Ascending aorta (tissue), 2 donors: ENCODE results near the gene RFFL. TPM values are rescaled to one million over a fixed set of nuclear protein-coding genes. Genes with fewer than 3 reads are reported as not detected.
A peak's percentile ranks its signal among the peaks of the same experiment; 100 is the strongest.

Experiments used
- DNase-seq, 2 donors: peaks; one replicate each; pipeline ENCODE4 v3.0.0-alpha.2; 2019; ENCODE audit warnings: low spot score in 2 of 2
- H3K27ac ChIP-seq, 2 donors: fragments of 200-600 bp; sonication (generic); one replicate each; pipeline ENCODE4 v1.5.1; 2016 to 2017; ENCODE audit warnings: mild to moderate bottlenecking in 1 of 2
- H3K27me3 ChIP-seq: fragments of 200-600 bp; sonication (generic); one replicate; pipeline ENCODE4 v1.5.1; 2017
- H3K36me3 ChIP-seq, 2 donors: fragments of 200-600 bp; sonication (generic); one replicate each; pipeline ENCODE4 v1.5.1; 2016
- H3K4me1 ChIP-seq, 2 donors: fragments of 200-600 bp; sonication (generic); one replicate each; pipeline ENCODE4 v1.5.1; 2016 to 2017; ENCODE audit warnings: mild to moderate bottlenecking in 1 of 2
- H3K4me3 ChIP-seq, 2 donors: fragments of 200-600 bp; sonication (generic); one replicate each; pipeline ENCODE4 v1.5.1; 2016 to 2017; ENCODE audit warnings: mild to moderate bottlenecking in 1 of 2
- H3K9me3 ChIP-seq, 2 donors: fragments of 200-600 bp; sonication (generic); one replicate each; pipeline ENCODE4 v1.5.1; 2016
- intact Hi-C: fragments of 100-400 bp; cut with DNase I; formaldehyde crosslinking; loops from one replicate; pipeline ENCODE4 v1.15.1; 2023
- total RNA-seq: library from RNA; depleted of rRNA; stranded (reverse); fragments of >200 nt; gene quantifications from one replicate; pipeline ENCODE4 v1.1.0, GENCODE V29; 2016
- TF ChIP-seq, protein P1 (sequence below), 3 experiments: fragments of 200-600 bp in 2 of 3; fragments of 450-650 bp in 1 of 3; sonication (generic) in 2 of 3; IDR thresholded peaks; one replicate each; pipeline ENCODE4 v1.5.1; 2016 to 2019; ENCODE audit warnings: antibody characterized with exemption in 3 of 3, mild to moderate bottlenecking in 1 of 3, moderate library complexity in 1 of 3

Gene RFFL
- total RNA-seq, 1 donor from 2014 or later: 20.0 TPM

GRCh38 chr17:34996422-34997285 is 66.9 kb downstream of the RFFL start:
- peak overlapping the region; percentile 54 to 76 for H3K27ac ChIP-seq
- no peak for DNase-seq
- H3K4me1 ChIP-seq: peaks cover 0 to 13% of the 10 kb centered on the region in 2 donors
- H3K4me3 ChIP-seq: no peak overlapping the region
- no peaks in the 10 kb centered on the region for H3K9me3 ChIP-seq
- intact Hi-C loops: loop anchor here (5.0 kb wide), 1 partner anchor 91 kb away; no protein-coding TSS in a partner anchor
- TF ChIP-seq, protein P1, sequence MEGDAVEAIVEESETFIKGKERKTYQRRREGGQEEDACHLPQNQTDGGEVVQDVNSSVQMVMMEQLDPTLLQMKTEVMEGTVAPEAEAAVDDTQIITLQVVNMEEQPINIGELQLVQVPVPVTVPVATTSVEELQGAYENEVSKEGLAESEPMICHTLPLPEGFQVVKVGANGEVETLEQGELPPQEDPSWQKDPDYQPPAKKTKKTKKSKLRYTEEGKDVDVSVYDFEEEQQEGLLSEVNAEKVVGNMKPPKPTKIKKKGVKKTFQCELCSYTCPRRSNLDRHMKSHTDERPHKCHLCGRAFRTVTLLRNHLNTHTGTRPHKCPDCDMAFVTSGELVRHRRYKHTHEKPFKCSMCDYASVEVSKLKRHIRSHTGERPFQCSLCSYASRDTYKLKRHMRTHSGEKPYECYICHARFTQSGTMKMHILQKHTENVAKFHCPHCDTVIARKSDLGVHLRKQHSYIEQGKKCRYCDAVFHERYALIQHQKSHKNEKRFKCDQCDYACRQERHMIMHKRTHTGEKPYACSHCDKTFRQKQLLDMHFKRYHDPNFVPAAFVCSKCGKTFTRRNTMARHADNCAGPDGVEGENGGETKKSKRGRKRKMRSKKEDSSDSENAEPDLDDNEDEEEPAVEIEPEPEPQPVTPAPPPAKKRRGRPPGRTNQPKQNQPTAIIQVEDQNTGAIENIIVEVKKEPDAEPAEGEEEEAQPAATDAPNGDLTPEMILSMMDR (IDR thresholded peaks at IDR 0.05): no peak
- no peaks in the 10 kb centered on the region for H3K27me3 ChIP-seq
- H3K36me3 ChIP-seq: peaks cover 49 to 74% of the 10 kb centered on the region in 2 donors

- H3K9me3 ChIP-seq: no peaks in the 10 kb centered on the region
- intact Hi-C loops: no loop called here
- TF ChIP-seq, protein P1 (IDR thresholded peaks at IDR 0.05): no peak
- no peak for DNase-seq
- peaks cover 0 to 12% of the 10 kb centered on the region in 2 donors for H3K4me1 ChIP-seq
- no peak overlapping the region for H3K4me3 ChIP-seq
- no peaks in the 10 kb centered on the region for H3K27me3 ChIP-seq
- H3K27ac ChIP-seq: no peak overlapping the region
- peaks cover 56 to 63% of the 10 kb centered on the region in 2 donors for H3K36me3 ChIP-seq
These were observed 70.5 kb downstream of the RFFL start for GRCh38 chr17:34993031-34993430.

- intact Hi-C loops: no loop called here
- Histone ChIP-seq H3K27ac (no peak overlapping the region), H3K36me3 (peaks cover 56 to 72% of the 10 kb centered on the region in 2 donors), H3K27me3 (no peaks in the 10 kb centered on the region), H3K9me3 (no peaks in the 10 kb centered on the region), H3K4me1 (no peaks in the 10 kb centered on the region), H3K4me3 (no peak overlapping the region)
- DNase-seq: no peak
- TF ChIP-seq, protein P1 (IDR thresholded peaks at IDR 0.05): no peak
These were observed 71.9 kb downstream of the RFFL start for GRCh38 chr17:34991606-34992005.

- intact Hi-C loops: no loop called here
- no peak overlapping the region for H3K4me3 ChIP-seq
- H3K4me1 ChIP-seq: no peaks in the 10 kb centered on the region
- no peak overlapping the region for H3K27ac ChIP-seq
- no peaks in the 10 kb centered on the region for H3K9me3 ChIP-seq
- H3K36me3 ChIP-seq: peaks cover 61 to 76% of the 10 kb centered on the region in 2 donors
- TF ChIP-seq, protein P1 (IDR thresholded peaks at IDR 0.05): no peak
- no peak for DNase-seq
- H3K27me3 ChIP-seq: no peaks in the 10 kb centered on the region
These were observed 72.6 kb downstream of the RFFL start for GRCh38 chr17:34990921-34991365.

- no peak overlapping the region for H3K27ac ChIP-seq
- no peak for DNase-seq
- intact Hi-C loops: loop anchor here (10.0 kb wide), 1 partner anchor 585 kb away; the partner anchor contains the start of gene PEX12
These were observed 74.0 kb downstream of the RFFL start for GRCh38 chr17:34989473-34989872.

More at GRCh38 chr17:34989473-34989872, 74.0 kb downstream of the RFFL start:
- no peaks in the 10 kb centered on the region for H3K9me3 ChIP-seq
- peaks cover 0 to under 1% of the 10 kb centered on the region in 2 donors for H3K4me1 ChIP-seq
- H3K27me3 ChIP-seq: no peaks in the 10 kb centered on the region
- H3K36me3 ChIP-seq: peaks cover 56 to 71% of the 10 kb centered on the region in 2 donors
- H3K4me3 ChIP-seq: no peak overlapping the region
- TF ChIP-seq, protein P1 (IDR thresholded peaks at IDR 0.05): no peak
